ENCODE data around the gene HEPN1. TPM values are rescaled to one million over a fixed set of nuclear protein-coding genes. Genes with fewer than 3 reads are reported as not detected.

The HEPN1 gene
- total RNA-seq, 6 experiments from 2014 or later: 0.18 TPM; not detected in 5

DNA sequence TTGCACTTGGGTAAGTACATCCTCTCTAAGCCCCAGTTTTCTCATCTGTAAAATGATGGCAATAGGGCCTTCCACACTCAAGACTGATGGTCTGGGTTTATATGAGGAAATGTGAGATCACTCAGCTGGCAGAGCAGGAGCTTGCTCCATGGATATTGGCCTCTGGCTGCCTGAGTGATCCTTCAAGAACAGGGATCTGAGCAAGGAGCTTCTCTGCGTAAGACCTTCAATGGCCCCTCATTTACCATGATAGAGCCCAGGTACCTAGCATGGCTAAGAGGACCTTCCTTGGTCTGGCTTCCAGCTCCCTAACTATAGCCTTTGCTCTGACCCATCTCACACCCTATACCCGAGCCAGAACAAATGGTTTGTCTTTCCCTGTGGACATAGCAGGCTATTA is 26.9 kb upstream of the HEPN1 start:
- TF ChIP-seq POLR2A (IDR thresholded peaks at IDR 0.05) (no peak), CTCF (IDR thresholded peaks at IDR 0.05) (no peak)
- Histone ChIP-seq H3K4me1 (no peaks in the 10 kb centered on the region), H3K27ac (no peak overlapping the region), H3K9me3 (no peaks in the 10 kb centered on the region), H3K27me3 (no peaks in the 10 kb centered on the region), H3K4me3 (no peak overlapping the region), H3K36me3 (no peaks in the 10 kb centered on the region)
- ATAC-seq (no peak), DNase-seq (peak in 1 of 3 donors; percentile 11)
- WGBS (ENCODE audit: insufficient coverage, low coverage, low lambda C conversion rate, missing lambda C conversion rate): no CpG with 5 or more reads among the region's 2 CpGs
- intact Hi-C loops (cut with DNase I): no loop called here

DNA sequence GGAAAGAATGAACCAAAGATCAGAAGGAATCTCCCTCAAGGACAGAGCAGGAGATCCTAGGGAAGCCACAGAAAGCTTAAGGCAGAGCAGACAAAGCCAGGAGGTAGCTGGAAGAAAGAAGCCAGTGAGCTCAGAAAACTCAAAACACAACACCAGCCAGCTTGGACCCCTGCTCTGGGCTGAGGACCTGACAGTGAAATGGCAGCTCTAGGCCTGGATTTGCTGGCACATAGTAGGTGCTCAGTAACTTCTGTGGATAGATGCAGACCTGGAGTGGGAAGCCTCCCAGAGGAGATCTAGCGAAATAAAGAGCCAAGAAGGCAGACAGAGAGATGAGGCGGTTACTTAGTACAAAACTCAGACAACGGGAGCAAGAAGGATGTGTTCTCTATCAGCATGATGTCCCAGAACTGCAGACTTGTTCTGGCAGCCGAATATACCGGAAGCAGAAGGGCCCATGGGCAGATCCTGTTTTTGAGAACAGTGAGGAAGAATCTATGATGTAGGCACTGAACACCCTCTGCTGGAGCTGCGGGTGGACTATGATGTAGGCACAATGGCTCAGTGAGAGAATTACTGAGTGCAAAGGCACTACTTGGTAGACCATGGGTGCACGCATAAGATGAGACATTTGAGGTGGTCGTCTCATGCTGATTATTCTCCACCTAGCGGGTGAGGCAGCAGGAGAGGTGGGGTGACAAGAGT is 26.1 kb upstream of the HEPN1 start:
- no peak overlapping the region for H3K4me3 ChIP-seq
- TF ChIP-seq POLR2A (IDR thresholded peaks at IDR 0.05) (no peak), CTCF (IDR thresholded peaks at IDR 0.05) (no peak)
- WGBS (ENCODE audit: insufficient coverage, low coverage, low lambda C conversion rate, missing lambda C conversion rate): 70% methylated on average over 8 of the region's 9 CpGs
- no peaks in the 10 kb centered on the region for H3K9me3 ChIP-seq
- no peaks in the 10 kb centered on the region for H3K36me3 ChIP-seq
- peak; percentile 46 to 52 (median 50) for ATAC-seq
- DNase-seq: peak in 2 of 3 donors; percentile 41 to 52
- no peaks in the 10 kb centered on the region for H3K27me3 ChIP-seq
- intact Hi-C loops (cut with DNase I): no loop called here
- no peaks in the 10 kb centered on the region for H3K4me1 ChIP-seq
- no peak overlapping the region for H3K27ac ChIP-seq

DNA sequence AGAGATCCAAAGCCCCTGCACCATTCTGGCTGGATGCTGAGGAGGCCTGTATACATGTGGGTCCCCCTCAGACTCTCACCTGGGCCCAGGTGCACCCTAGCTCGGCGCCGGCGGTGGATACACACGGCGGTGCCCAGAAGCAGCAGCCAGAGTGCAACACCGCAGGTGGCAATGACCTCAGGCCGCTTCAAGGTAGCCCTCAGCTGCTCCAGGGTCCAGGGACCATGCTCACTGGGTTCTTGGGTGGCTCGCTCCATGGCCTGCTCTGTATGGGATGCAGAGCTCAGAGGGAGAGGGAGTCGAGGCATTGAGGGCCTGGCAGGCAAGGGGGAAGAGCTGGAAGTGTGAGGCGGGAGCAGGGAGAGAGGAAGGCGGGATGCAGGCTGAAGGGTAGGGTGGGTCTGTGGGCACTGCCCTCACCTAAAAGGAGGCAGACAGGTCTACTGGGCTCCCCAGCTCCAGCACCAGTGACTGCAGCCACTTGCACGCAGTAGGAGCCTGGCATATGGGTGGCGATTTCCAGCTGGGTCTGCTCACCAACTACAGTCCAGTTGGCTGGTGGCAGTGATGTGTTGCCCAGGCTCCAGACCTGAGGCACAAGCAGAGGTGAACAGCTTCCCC is 25.2 kb upstream of the HEPN1 start:
- DNase-seq (no peak), ATAC-seq (no peak)
- no peaks in the 10 kb centered on the region for H3K9me3 ChIP-seq
- 0% methylated on average over 1 of the region's 14 CpGs for WGBS (ENCODE audit: insufficient coverage, low coverage, low lambda C conversion rate, missing lambda C conversion rate)
- H3K4me1 ChIP-seq: no peaks in the 10 kb centered on the region
- H3K27me3 ChIP-seq: no peaks in the 10 kb centered on the region
- intact Hi-C loops (cut with DNase I): no loop called here
- TF ChIP-seq CTCF (IDR thresholded peaks at IDR 0.05) (no peak), POLR2A (IDR thresholded peaks at IDR 0.05) (no peak)
- H3K36me3 ChIP-seq: no peaks in the 10 kb centered on the region
- H3K4me3 ChIP-seq: no peak overlapping the region
- no peak overlapping the region for H3K27ac ChIP-seq

GRCh38 chr11:124894606-124895430 is 24.2 kb upstream of the HEPN1 start:
- intact Hi-C loops (cut with DNase I): no loop called here
- 62% methylated on average over 4 of the region's 4 CpGs for WGBS (ENCODE audit: insufficient coverage, low coverage, low lambda C conversion rate, missing lambda C conversion rate)
- Histone ChIP-seq H3K27ac (no peak overlapping the region), H3K36me3 (no peaks in the 10 kb centered on the region), H3K27me3 (no peaks in the 10 kb centered on the region), H3K4me1 (no peaks in the 10 kb centered on the region), H3K9me3 (no peaks in the 10 kb centered on the region), H3K4me3 (no peak overlapping the region)
- TF ChIP-seq CTCF (IDR thresholded peaks at IDR 0.05): no peak
- no peak for TF ChIP-seq POLR2A (IDR thresholded peaks at IDR 0.05)
- no peak for DNase-seq
- ATAC-seq: no peak

All from right lobe of liver (tissue), 6 donors.